Heart left ventricle (tissue), 13 donors: ENCODE measurements around the gene MUC2.

Experiments
- POLR2A ChIP-seq, 2 donors: fragments of 450-650 bp; IDR thresholded peaks; one replicate each; pipeline ENCODE4 v1.6.1; 2017; ENCODE audit warnings: antibody characterized with exemption in 2 of 2, mild to moderate bottlenecking in 2 of 2, moderate library complexity in 2 of 2
- TF ChIP-seq, protein P1 (sequence below), 12 donors: fragments of 200-600 bp; sonication (generic) in 4 of 12; IDR thresholded peaks; one replicate each; pipeline versions ENCODE4 v1.5.0 to v1.8.0; 2018 to 2022; ENCODE audit warnings: antibody characterized with exemption in 12 of 12, mild to moderate bottlenecking in 5 of 12
- donor health status: ischemic (EF 13 %, LVEDD 7.1; RV severe dilation, severe dysfunction).
- donor health status: DM: no; HTN: yes; CAD: no.
- donor health status: DM: no; HTN: no; CAD: no.
- donor health status: ischemic (EF 25% LVEDD 6.9; RV normal size, moderate dysfunction).
- donor health status: ischemic (EF 25% LVEDD 5.7; RV mildly dilated, moderate dysfunction).
- donor health status: ischemic (EF 35%, LVEDD 5.7; RV mildly dilated, moderate dysfunction).
- donor health status: nonischemic (EF 11% LVEDD 7.7; RV severe dilation, severe dysfunction).
- donor health status: DM: yes; HTN: yes; CAD: no.
- donor health status: PGD.
- donor health status: ischemic (EF 29% LVEDD 5.4; RV normal size, mild dysfunction).
- donor health status: nonischemic (EF 23%, LVEDD 6.1; RV moderate dilation, normal function).

DNA sequence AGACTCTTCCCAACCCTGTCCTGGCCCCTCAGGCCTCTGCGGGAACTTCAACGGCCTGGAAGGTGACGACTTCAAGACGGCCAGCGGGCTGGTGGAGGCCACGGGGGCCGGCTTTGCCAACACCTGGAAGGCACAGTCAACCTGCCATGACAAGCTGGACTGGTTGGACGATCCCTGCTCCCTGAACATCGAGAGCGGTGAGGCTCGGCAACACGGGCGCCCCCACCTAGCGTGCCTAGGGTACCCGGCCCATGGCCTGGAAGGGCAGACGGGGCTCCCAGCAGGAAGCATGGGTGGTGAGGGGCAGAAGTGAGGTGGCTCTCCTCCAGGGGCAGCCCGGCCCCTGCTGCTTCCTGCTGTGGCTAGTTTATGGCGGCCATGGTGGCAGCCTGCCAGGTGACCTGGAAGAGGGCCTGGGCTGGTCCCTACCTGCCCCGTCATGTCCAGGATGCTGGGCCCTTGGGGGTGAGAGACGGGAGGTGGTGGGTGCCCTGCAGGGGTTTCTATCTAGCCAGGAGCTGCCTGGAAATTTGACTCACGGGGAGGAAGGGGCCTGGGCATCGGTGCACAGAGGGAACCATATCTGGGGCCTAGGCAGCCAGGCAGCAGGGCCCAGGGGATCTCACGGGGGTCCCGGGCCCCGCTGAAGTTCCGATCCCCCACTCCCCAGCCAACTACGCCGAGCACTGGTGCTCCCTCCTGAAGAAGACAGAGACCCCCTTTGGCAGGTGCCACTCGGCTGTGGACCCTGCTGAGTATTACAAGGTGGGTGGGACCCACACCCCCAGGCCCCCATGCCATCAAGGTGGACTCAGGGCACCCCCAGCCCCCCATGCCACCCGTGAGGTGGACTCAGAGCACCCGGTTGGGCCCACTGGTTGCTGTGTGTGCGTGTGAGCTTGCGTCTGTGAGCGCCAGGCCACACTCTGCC lies 9.2 kb downstream of the MUC2 start:
- TF ChIP-seq, protein P1, sequence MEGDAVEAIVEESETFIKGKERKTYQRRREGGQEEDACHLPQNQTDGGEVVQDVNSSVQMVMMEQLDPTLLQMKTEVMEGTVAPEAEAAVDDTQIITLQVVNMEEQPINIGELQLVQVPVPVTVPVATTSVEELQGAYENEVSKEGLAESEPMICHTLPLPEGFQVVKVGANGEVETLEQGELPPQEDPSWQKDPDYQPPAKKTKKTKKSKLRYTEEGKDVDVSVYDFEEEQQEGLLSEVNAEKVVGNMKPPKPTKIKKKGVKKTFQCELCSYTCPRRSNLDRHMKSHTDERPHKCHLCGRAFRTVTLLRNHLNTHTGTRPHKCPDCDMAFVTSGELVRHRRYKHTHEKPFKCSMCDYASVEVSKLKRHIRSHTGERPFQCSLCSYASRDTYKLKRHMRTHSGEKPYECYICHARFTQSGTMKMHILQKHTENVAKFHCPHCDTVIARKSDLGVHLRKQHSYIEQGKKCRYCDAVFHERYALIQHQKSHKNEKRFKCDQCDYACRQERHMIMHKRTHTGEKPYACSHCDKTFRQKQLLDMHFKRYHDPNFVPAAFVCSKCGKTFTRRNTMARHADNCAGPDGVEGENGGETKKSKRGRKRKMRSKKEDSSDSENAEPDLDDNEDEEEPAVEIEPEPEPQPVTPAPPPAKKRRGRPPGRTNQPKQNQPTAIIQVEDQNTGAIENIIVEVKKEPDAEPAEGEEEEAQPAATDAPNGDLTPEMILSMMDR (IDR thresholded peaks at IDR 0.05) = no peak
- TF ChIP-seq POLR2A (IDR thresholded peaks at IDR 0.05) = no peak
